Osteoblast (primary cell): Measurements from ENCODE around the gene CAPN12. TPM values are rescaled to one million over a fixed set of nuclear protein-coding genes. Genes with fewer than 3 reads are reported as not detected.

Experiments
- DNase-seq: peaks from one replicate; pipeline ENCODE4 v3.0.0; 2011; ENCODE audit warnings: low spot score, mixed read lengths; ENCODE audit not compliant: insufficient read length; ENCODE audit errors: missing footprints
- H2AFZ ChIP-seq: 2 replicates; pipeline ENCODE4 v1.6.0; 2011; ENCODE audit warnings: mild to moderate bottlenecking, low read length
- H3K27ac ChIP-seq: 2 replicates; pipeline ENCODE4 v1.5.1; 2011; ENCODE audit warnings: mild to moderate bottlenecking, low read depth, low read length, moderate library complexity
- H3K27me3 ChIP-seq: 2 replicates; pipeline ENCODE4 v1.6.0; 2012; ENCODE audit warnings: mild to moderate bottlenecking, control low read depth, inconsistent platforms, low read length, moderate library complexity; ENCODE audit not compliant: insufficient read depth
- H3K36me3 ChIP-seq: 2 replicates; pipeline ENCODE4 v1.5.1; 2011; ENCODE audit warnings: mild to moderate bottlenecking, low read length, control low read depth, moderate library complexity; ENCODE audit not compliant: insufficient read depth
- H3K4me1 ChIP-seq: 2 replicates; pipeline ENCODE4 v1.5.1; 2011; ENCODE audit warnings: mild to moderate bottlenecking, low read length, control low read depth, moderate library complexity; ENCODE audit not compliant: insufficient read depth
- H3K4me2 ChIP-seq: 2 replicates; pipeline ENCODE4 v1.6.0; 2011; ENCODE audit warnings: mild to moderate bottlenecking, low read length; ENCODE audit not compliant: insufficient read depth
- H3K4me3 ChIP-seq: fragments of 200-600 bp; sonication (generic); 3 replicates; pipeline ENCODE4 v1.5.1; 2012; ENCODE audit warnings: mild to moderate bottlenecking, low read length, inconsistent platforms; ENCODE audit not compliant: insufficient read depth
- H3K79me2 ChIP-seq: 2 replicates; pipeline ENCODE4 v1.6.0; 2012; ENCODE audit warnings: mild to moderate bottlenecking, low read length, control low read depth, inconsistent platforms; ENCODE audit not compliant: insufficient read depth
- H3K9me3 ChIP-seq: 2 replicates; pipeline ENCODE4 v1.5.1; 2011; ENCODE audit warnings: low read depth, low read length, control low read depth
- H4K20me1 ChIP-seq: 2 replicates; pipeline ENCODE4 v1.6.0; 2012; ENCODE audit warnings: mild to moderate bottlenecking, low read length, control low read depth; ENCODE audit not compliant: insufficient read depth
- CTCF ChIP-seq: IDR thresholded peaks from 2 replicates; pipeline ENCODE4 v1.5.1; 2011; ENCODE audit warnings: mild to moderate bottlenecking, low read depth, low read length, moderate library complexity; ENCODE audit errors: extremely low read depth
- total RNA-seq: library from RNA; depleted of rRNA; stranded (reverse); fragments of >200 nt; gene quantifications from 2 replicates; pipeline ENCODE4 v1.2.3, GENCODE V29; 2012

CAPN12 gene
- total RNA-seq, 1 donor: not detected

GRCh38 chr19:38690832-38691231 is 53.4 kb downstream of the CAPN12 start:
- Histone ChIP-seq H3K4me2 (no peak overlapping the region), H3K27me3 (no peaks in the 10 kb centered on the region), H3K79me2 (peaks cover 99% of the 10 kb centered on the region), H2AFZ (no peak overlapping the region), H3K4me3 (no peak overlapping the region), H3K27ac (peak overlapping the region; percentile 64), H3K36me3 (peaks cover 33% of the 10 kb centered on the region), H3K4me1 (peaks cover 52% of the 10 kb centered on the region), H4K20me1 (peaks cover 21% of the 10 kb centered on the region), H3K9me3 (no peaks in the 10 kb centered on the region)
- DNase-seq: peak; percentile 43
- TF ChIP-seq CTCF: no peak

- Histone ChIP-seq H3K27ac (peak overlapping the region; percentile 64), H4K20me1 (peaks cover 19% of the 10 kb centered on the region), H3K27me3 (no peaks in the 10 kb centered on the region), H3K79me2 (peaks cover 99% of the 10 kb centered on the region), H2AFZ (no peak overlapping the region), H3K4me3 (no peak overlapping the region), H3K4me2 (no peak overlapping the region), H3K4me1 (peaks cover 59% of the 10 kb centered on the region), H3K9me3 (no peaks in the 10 kb centered on the region), H3K36me3 (peaks cover 27% of the 10 kb centered on the region)
- DNase-seq: no peak
- TF ChIP-seq CTCF: no peak
Observed at GRCh38 chr19:38690146-38690545, 54.1 kb downstream of the CAPN12 start.

GRCh38 chr19:38687837-38688378 is 56.4 kb downstream of the CAPN12 start:
- no peak overlapping the region for H3K4me3 ChIP-seq
- H3K27me3 ChIP-seq: no peaks in the 10 kb centered on the region
- H3K4me1 ChIP-seq: peaks cover 70% of the 10 kb centered on the region
- peak overlapping the region; percentile 7 for H3K27ac ChIP-seq
- peaks cover 9% of the 10 kb centered on the region for H4K20me1 ChIP-seq
- H2AFZ ChIP-seq: no peak overlapping the region
- peak; percentile 14 for DNase-seq
- no peak overlapping the region for H3K4me2 ChIP-seq
- H3K79me2 ChIP-seq: peaks cover 88% of the 10 kb centered on the region
- H3K36me3 ChIP-seq: peaks cover 15% of the 10 kb centered on the region
- no peak for TF ChIP-seq CTCF
- H3K9me3 ChIP-seq: no peaks in the 10 kb centered on the region

GRCh38 chr19:38686530-38686888 is 57.8 kb downstream of the CAPN12 start:
- Histone ChIP-seq H4K20me1 (peaks cover 4% of the 10 kb centered on the region), H2AFZ (no peak overlapping the region), H3K27me3 (no peaks in the 10 kb centered on the region), H3K79me2 (peaks cover 88% of the 10 kb centered on the region), H3K9me3 (no peaks in the 10 kb centered on the region), H3K36me3 (peaks cover 8% of the 10 kb centered on the region), H3K4me3 (no peak overlapping the region), H3K27ac (peak overlapping the region; percentile 99), H3K4me2 (peak overlapping the region; percentile 5), H3K4me1 (peaks cover 59% of the 10 kb centered on the region)
- no peak for DNase-seq
- no peak for TF ChIP-seq CTCF
